ENCODE results near the gene FMNL2.

FMNL2 gene

GRCh38 chr2:152418688-152419087 is 83.7 kb downstream of the FMNL2 start:
- no peak overlapping the region for H2BK15ac ChIP-seq (ENCODE audit: low read length)
- H3K4ac ChIP-seq (ENCODE audit: low read length), result no peak overlapping the region
- H3K9me3 ChIP-seq (replicated peaks in 1 of 2; ENCODE audit: control insufficient read depth in 2 of 2, insufficient read depth in 1 of 2, low read depth in 1 of 2, low read length in 2 of 2), result no peaks in the 10 kb centered on the region
- H3K14ac ChIP-seq (ENCODE audit: low read length), result no peak overlapping the region
- no peak for DNase-seq (ENCODE audit: low spot score)
- H3K18ac ChIP-seq (ENCODE audit: low read length), result no peak overlapping the region
- peaks cover 3% of the 10 kb centered on the region for H3K79me1 ChIP-seq (ENCODE audit: low read depth, low read length)
- H4K91ac ChIP-seq (ENCODE audit: low read depth, low read length, poor library complexity), result no peak overlapping the region
- no peak overlapping the region for H2BK5ac ChIP-seq (ENCODE audit: low read length)
- no peak overlapping the region for H3K9ac ChIP-seq (ENCODE audit: low read depth, low read length, poor library complexity)
- no peaks in the 10 kb centered on the region for H3K27me3 ChIP-seq (ENCODE audit: control insufficient read depth in 3 of 3, insufficient read depth in 3 of 3, low read depth in 1 of 3, low read length in 3 of 3)
- no peak overlapping the region for H4K8ac ChIP-seq (ENCODE audit: low read depth, low read length)
- H3K27ac ChIP-seq (replicated peaks; ENCODE audit: low read length), result no peak overlapping the region
- no peak overlapping the region for H2AK5ac ChIP-seq (ENCODE audit: low read depth, low read length)
- no peak overlapping the region for H2AFZ ChIP-seq (ENCODE audit: low read length)
- H2BK120ac ChIP-seq (ENCODE audit: low read depth, low read length), result no peak overlapping the region
- no peak overlapping the region for H2BK12ac ChIP-seq (ENCODE audit: low read length)
- peaks cover 0 to 37% of the 10 kb centered on the region in 2 donors for H3K36me3 ChIP-seq (replicated peaks in 1 of 2; ENCODE audit: control insufficient read depth in 2 of 2, insufficient read depth in 2 of 2, low read length in 2 of 2)
- WGBS, 2 donors (ENCODE audit: extremely low coverage in 2 of 2, insufficient read length in 2 of 2, insufficient replicate concordance in 1 of 2), result no CpG with 5 or more reads among the region's 3 CpGs
- H3K4me2 ChIP-seq (ENCODE audit: insufficient read depth, low read length, poor library complexity, severe bottlenecking), result no peak overlapping the region
- H3K23ac ChIP-seq (ENCODE audit: low read depth, low read length, poor library complexity), result no peak overlapping the region
- H3K4me3 ChIP-seq (ENCODE audit: low read length in 2 of 2), result no peak overlapping the region
- H3K4me1 ChIP-seq (ENCODE audit: control insufficient read depth in 2 of 2, insufficient read depth in 1 of 2, low read depth in 1 of 2, low read length in 2 of 2), result peaks cover 10% of the 10 kb centered on the region in 2 donors

- H3K27me3 ChIP-seq (ENCODE audit: control insufficient read depth in 3 of 3, insufficient read depth in 3 of 3, low read depth in 1 of 3, low read length in 3 of 3), result no peaks in the 10 kb centered on the region
- peaks cover 10 to 11% of the 10 kb centered on the region in 2 donors for H3K4me1 ChIP-seq (ENCODE audit: control insufficient read depth in 2 of 2, insufficient read depth in 1 of 2, low read depth in 1 of 2, low read length in 2 of 2)
- no peak overlapping the region for H3K4me2 ChIP-seq (ENCODE audit: insufficient read depth, low read length, poor library complexity, severe bottlenecking)
- no peak overlapping the region for H3K4me3 ChIP-seq (ENCODE audit: low read length in 2 of 2)
- no peak overlapping the region for H2BK12ac ChIP-seq (ENCODE audit: low read length)
- H2AFZ ChIP-seq (ENCODE audit: low read length), result no peak overlapping the region
- H2AK5ac ChIP-seq (ENCODE audit: low read depth, low read length), result no peak overlapping the region
- no peak overlapping the region for H2BK15ac ChIP-seq (ENCODE audit: low read length)
- H4K8ac ChIP-seq (ENCODE audit: low read depth, low read length), result no peak overlapping the region
- H4K91ac ChIP-seq (ENCODE audit: low read depth, low read length, poor library complexity), result no peak overlapping the region
- no peak for DNase-seq (ENCODE audit: low spot score)
- H3K79me1 ChIP-seq (ENCODE audit: low read depth, low read length), result peaks cover 3% of the 10 kb centered on the region
- H3K27ac ChIP-seq (replicated peaks; ENCODE audit: low read length), result no peak overlapping the region
- H3K18ac ChIP-seq (ENCODE audit: low read length), result no peak overlapping the region
- no peaks in the 10 kb centered on the region for H3K9me3 ChIP-seq (replicated peaks in 1 of 2; ENCODE audit: control insufficient read depth in 2 of 2, insufficient read depth in 1 of 2, low read depth in 1 of 2, low read length in 2 of 2)
- no peak overlapping the region for H2BK120ac ChIP-seq (ENCODE audit: low read depth, low read length)
- WGBS, 2 donors (ENCODE audit: extremely low coverage in 2 of 2, insufficient read length in 2 of 2, insufficient replicate concordance in 1 of 2), result no CpG with 5 or more reads among the region's 2 CpGs
- H2BK5ac ChIP-seq (ENCODE audit: low read length), result no peak overlapping the region
- H3K36me3 ChIP-seq (replicated peaks in 1 of 2; ENCODE audit: control insufficient read depth in 2 of 2, insufficient read depth in 2 of 2, low read length in 2 of 2), result peaks cover 0 to 28% of the 10 kb centered on the region in 2 donors
- no peak overlapping the region for H3K14ac ChIP-seq (ENCODE audit: low read length)
- no peak overlapping the region for H3K9ac ChIP-seq (ENCODE audit: low read depth, low read length, poor library complexity)
- H3K23ac ChIP-seq (ENCODE audit: low read depth, low read length, poor library complexity), result no peak overlapping the region
- H3K4ac ChIP-seq (ENCODE audit: low read length), result no peak overlapping the region
Observed at GRCh38 chr2:152419944-152420343, 85.0 kb downstream of the FMNL2 start.

- no peaks in the 10 kb centered on the region for H3K27me3 ChIP-seq (ENCODE audit: control insufficient read depth in 3 of 3, insufficient read depth in 3 of 3, low read depth in 1 of 3, low read length in 3 of 3)
- H3K4me3 ChIP-seq (ENCODE audit: low read length in 2 of 2), result no peak overlapping the region
- H4K8ac ChIP-seq (ENCODE audit: low read depth, low read length), result no peak overlapping the region
- H3K79me1 ChIP-seq (ENCODE audit: low read depth, low read length), result peaks cover 3% of the 10 kb centered on the region
- no peak overlapping the region for H3K4ac ChIP-seq (ENCODE audit: low read length)
- H3K9ac ChIP-seq (ENCODE audit: low read depth, low read length, poor library complexity), result no peak overlapping the region
- no CpG with 5 or more reads among the region's 3 CpGs for WGBS, 2 donors (ENCODE audit: extremely low coverage in 2 of 2, insufficient read length in 2 of 2, insufficient replicate concordance in 1 of 2)
- no peak overlapping the region for H3K14ac ChIP-seq (ENCODE audit: low read length)
- H3K4me1 ChIP-seq (ENCODE audit: control insufficient read depth in 2 of 2, insufficient read depth in 1 of 2, low read depth in 1 of 2, low read length in 2 of 2), result peaks cover 10 to 11% of the 10 kb centered on the region in 2 donors
- H2BK12ac ChIP-seq (ENCODE audit: low read length), result no peak overlapping the region
- DNase-seq (ENCODE audit: low spot score), result no peak
- H3K27ac ChIP-seq (replicated peaks; ENCODE audit: low read length), result no peak overlapping the region
- no peak overlapping the region for H4K91ac ChIP-seq (ENCODE audit: low read depth, low read length, poor library complexity)
- no peak overlapping the region for H2BK5ac ChIP-seq (ENCODE audit: low read length)
- H3K18ac ChIP-seq (ENCODE audit: low read length), result no peak overlapping the region
- H2AK5ac ChIP-seq (ENCODE audit: low read depth, low read length), result no peak overlapping the region
- no peak overlapping the region for H2BK15ac ChIP-seq (ENCODE audit: low read length)
- H2AFZ ChIP-seq (ENCODE audit: low read length), result no peak overlapping the region
- no peaks in the 10 kb centered on the region for H3K9me3 ChIP-seq (replicated peaks in 1 of 2; ENCODE audit: control insufficient read depth in 2 of 2, insufficient read depth in 1 of 2, low read depth in 1 of 2, low read length in 2 of 2)
- no peak overlapping the region for H3K23ac ChIP-seq (ENCODE audit: low read depth, low read length, poor library complexity)
- peaks cover 0 to 24% of the 10 kb centered on the region in 2 donors for H3K36me3 ChIP-seq (replicated peaks in 1 of 2; ENCODE audit: control insufficient read depth in 2 of 2, insufficient read depth in 2 of 2, low read length in 2 of 2)
- no peak overlapping the region for H3K4me2 ChIP-seq (ENCODE audit: insufficient read depth, low read length, poor library complexity, severe bottlenecking)
- no peak overlapping the region for H2BK120ac ChIP-seq (ENCODE audit: low read depth, low read length)
Observed at GRCh38 chr2:152420363-152420762, 85.4 kb downstream of the FMNL2 start.

GRCh38 chr2:152420936-152421335 is 86.0 kb downstream of the FMNL2 start:
- no peak for DNase-seq (ENCODE audit: low spot score)
- Histone ChIP-seq H2BK5ac (ENCODE audit: low read length) (no peak overlapping the region), H3K9ac (ENCODE audit: low read depth, low read length, poor library complexity) (no peak overlapping the region), H3K4ac (ENCODE audit: low read length) (no peak overlapping the region), H2AFZ (ENCODE audit: low read length) (no peak overlapping the region), H3K18ac (ENCODE audit: low read length) (no peak overlapping the region), H4K91ac (ENCODE audit: low read depth, low read length, poor library complexity) (no peak overlapping the region), H2BK12ac (ENCODE audit: low read length) (no peak overlapping the region), H3K4me3 (ENCODE audit: low read length in 2 of 2) (no peak overlapping the region), H3K4me1 (ENCODE audit: control insufficient read depth in 2 of 2, insufficient read depth in 1 of 2, low read depth in 1 of 2, low read length in 2 of 2) (peaks cover 11% of the 10 kb centered on the region in 2 donors), H2AK5ac (ENCODE audit: low read depth, low read length) (no peak overlapping the region), H3K9me3 (replicated peaks in 1 of 2; ENCODE audit: control insufficient read depth in 2 of 2, insufficient read depth in 1 of 2, low read depth in 1 of 2, low read length in 2 of 2) (no peaks in the 10 kb centered on the region), H4K8ac (ENCODE audit: low read depth, low read length) (no peak overlapping the region), H3K23ac (ENCODE audit: low read depth, low read length, poor library complexity) (no peak overlapping the region), H3K27ac (replicated peaks; ENCODE audit: low read length) (no peak overlapping the region), H3K4me2 (ENCODE audit: insufficient read depth, low read length, poor library complexity, severe bottlenecking) (no peak overlapping the region), H3K14ac (ENCODE audit: low read length) (no peak overlapping the region), H3K36me3 (replicated peaks in 1 of 2; ENCODE audit: control insufficient read depth in 2 of 2, insufficient read depth in 2 of 2, low read length in 2 of 2) (peaks cover 0 to 19% of the 10 kb centered on the region in 2 donors), H3K27me3 (ENCODE audit: control insufficient read depth in 3 of 3, insufficient read depth in 3 of 3, low read depth in 1 of 3, low read length in 3 of 3) (no peaks in the 10 kb centered on the region), H3K79me1 (ENCODE audit: low read depth, low read length) (peaks cover 3% of the 10 kb centered on the region), H2BK15ac (ENCODE audit: low read length) (no peak overlapping the region), H2BK120ac (ENCODE audit: low read depth, low read length) (no peak overlapping the region)
- no CpG with 5 or more reads among the region's 7 CpGs for WGBS, 2 donors (ENCODE audit: extremely low coverage in 2 of 2, insufficient read length in 2 of 2, insufficient replicate concordance in 1 of 2)
